ENCODE results near the gene SERPINA1.

GRCh38 chr14:94348836-94349235 lies 39.6 kb downstream of the SERPINA1 start:
- TF ChIP-seq POLR2AphosphoS5 (IDR thresholded peaks at IDR 0.05; ENCODE audit: low read depth, low read length): no peak
- TF ChIP-seq POLR2A (IDR thresholded peaks at IDR 0.05; ENCODE audit: low read depth, low read length): no peak
